PC-3 (cell line): ENCODE data around the gene ZNF473. TPM values are rescaled to one million over a fixed set of nuclear protein-coding genes. Genes with fewer than 3 reads are reported as not detected.

ENCODE experiments used
- ATAC-seq: fragments of 200-7000 bp; cut with Tn5 transposase; 2 replicates; pipeline ENCODE4 v1.9.1; 2020; ENCODE audit warnings: mild to moderate bottlenecking, moderate library complexity
- BruUV-seq: library from RNA; stranded (reverse); fragments of 400-500 nt; replicated peaks from 2 replicates; lab custom pipeline; 2021; lab: Mats Ljungman, UMichigan
- CTCF ChIA-PET: fragments of 300-600 bp; sonication (Branson Sonifier 250); formaldehyde crosslinking; loops from one replicate; lab custom pipeline; 2022; ENCODE audit warnings: antibody characterized with exemption; lab: Charles Lee
- POLR2A ChIA-PET: fragments of 300-600 bp; sonication (Branson Sonifier 250); formaldehyde crosslinking; loops from one replicate; lab custom pipeline; 2022; ENCODE audit warnings: antibody characterized with exemption; ENCODE audit not compliant: unreplicated experiment; lab: Charles Lee
- DNase-seq: peaks from one replicate; pipeline ENCODE4 v3.0.0-alpha.2; 2015
- H2AFZ ChIP-seq: fragments of 300-600 bp; sonication (generic); 2 replicates; pipeline ENCODE4 v1.6.0; 2016; ENCODE audit warnings: antibody characterized with exemption, low read length
- H3F3A ChIP-seq: fragments of 300-600 bp; sonication (generic); one replicate; pipeline ENCODE4 v1.6.0; 2017; ENCODE audit warnings: antibody characterized with exemption, low read length, control low read depth, mild to moderate bottlenecking; ENCODE audit not compliant: unreplicated experiment
- H3K27ac ChIP-seq: fragments of 300-600 bp; sonication (generic); 2 replicates; pipeline ENCODE4 v1.5.1; 2016; ENCODE audit warnings: mild to moderate bottlenecking, low read length
- H3K27me3 ChIP-seq: fragments of 300-600 bp; sonication (generic); 2 replicates; pipeline ENCODE4 v1.6.1; 2016; ENCODE audit warnings: low read length, mixed read lengths
- H3K36me3 ChIP-seq: fragments of 300-600 bp; sonication (generic); 2 replicates; pipeline ENCODE4 v1.6.1; 2016; ENCODE audit warnings: low read depth, mixed run types, low read length, mixed read lengths
- H3K4me1 ChIP-seq: fragments of 300-600 bp; sonication (generic); 2 replicates; pipeline ENCODE4 v1.5.1; 2016; ENCODE audit warnings: low read length; ENCODE audit not compliant: insufficient read depth
- H3K4me2 ChIP-seq: fragments of 300-600 bp; sonication (generic); 2 replicates; pipeline ENCODE4 v1.6.0; 2016; ENCODE audit warnings: low read length
- H3K4me3 ChIP-seq: fragments of 300-600 bp; sonication (generic); 2 replicates; pipeline ENCODE4 v1.5.1; 2016; ENCODE audit warnings: mild to moderate bottlenecking, low read length, mixed read lengths
- H3K79me2 ChIP-seq: fragments of 300-600 bp; sonication (generic); 2 replicates; pipeline ENCODE4 v1.6.1; 2017; ENCODE audit warnings: low read length, mixed read lengths
- H3K9ac ChIP-seq: fragments of 300-600 bp; sonication (generic); 2 replicates; pipeline ENCODE4 v1.6.0; 2016; ENCODE audit warnings: mild to moderate bottlenecking, low read length
- H3K9me2 ChIP-seq: fragments of 300-600 bp; sonication (generic); replicated peaks from 2 replicates; pipeline ENCODE4 v1.6.1; 2016; ENCODE audit warnings: mixed run types, low read length, mixed read lengths
- H3K9me3 ChIP-seq: fragments of 300-600 bp; sonication (generic); 2 replicates; pipeline ENCODE4 v1.6.1; 2016; ENCODE audit warnings: low read length, mixed read lengths
- H4K20me1 ChIP-seq: fragments of 300-600 bp; sonication (generic); 2 replicates; pipeline ENCODE4 v1.6.1; 2016; ENCODE audit warnings: low read length, mixed read lengths
- EZH2 ChIP-seq: fragments of 300-600 bp; sonication (generic); IDR thresholded peaks from one replicate; pipeline ENCODE4 v1.6.1; 2017; ENCODE audit warnings: antibody characterized with exemption, mild to moderate bottlenecking, low read length; ENCODE audit not compliant: unreplicated experiment
- EZH2phosphoT487 ChIP-seq: fragments of 300-600 bp; sonication (generic); IDR thresholded peaks from 2 replicates; pipeline ENCODE4 v1.6.1; 2018; ENCODE audit warnings: mild to moderate bottlenecking, antibody characterized with exemption, low read length, borderline replicate concordance
- intact Hi-C: fragments of 100-400 bp; cut with micrococcal nuclease; formaldehyde crosslinking; loops from 2 replicates; pipeline ENCODE4 v1.9.0; 2023
- total RNA-seq: library from RNA; depleted of rRNA; stranded (reverse); fragments of >200 nt; gene quantifications from 2 replicates; pipeline ENCODE4 v1.2.3, GENCODE V29; 2014
- TF ChIP-seq, protein P1 (sequence below): fragments of 300-600 bp; sonication (generic); conservative IDR thresholded peaks from 2 replicates; pipeline ENCODE4 v1.5.1; 2017; ENCODE audit warnings: antibody characterized with exemption, low read depth, mild to moderate bottlenecking, low read length

ZNF473 gene
- total RNA-seq, 1 experiment from 2014 or later = 18.5 TPM

DNA sequence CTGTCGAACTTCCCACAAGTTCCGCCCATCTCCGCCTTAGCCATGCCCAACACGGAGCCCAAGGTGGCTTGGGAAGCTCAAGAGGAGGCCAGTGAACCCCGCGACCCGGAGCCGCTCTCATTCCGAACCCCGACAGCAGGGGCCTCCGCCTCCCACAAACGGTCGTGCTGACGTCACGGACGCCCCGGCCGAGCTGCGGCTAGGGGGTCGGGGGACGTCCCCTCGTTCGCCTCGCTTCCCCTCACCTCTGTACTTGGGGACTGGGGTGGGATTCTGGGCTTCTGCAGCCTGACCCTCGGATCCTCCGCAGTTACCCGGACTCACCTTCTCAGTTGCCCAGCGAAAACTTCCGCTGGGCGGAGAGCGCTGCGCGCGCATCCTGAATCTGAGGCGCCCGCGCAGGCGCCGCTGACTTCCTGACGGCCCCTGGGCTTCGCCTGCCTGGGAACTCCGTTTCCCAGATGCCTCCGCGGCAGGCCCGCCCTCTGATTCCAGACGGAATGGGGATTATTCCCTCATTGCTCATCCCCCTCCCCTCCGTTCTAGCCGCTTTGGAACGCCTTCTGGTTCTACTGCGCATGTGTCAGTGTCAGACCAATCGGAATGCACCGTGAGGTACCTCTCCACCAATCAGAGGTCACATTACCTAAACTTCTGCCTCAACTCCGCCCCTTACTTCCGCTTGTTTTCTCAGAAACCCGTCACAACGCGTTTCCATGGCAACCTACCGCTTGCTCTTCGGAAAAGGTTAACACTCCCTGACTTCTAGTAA lies 597 bp upstream of the ZNF473 start, which contains the start of gene VRK3:
Gene VRK3, minus strand, starts transcription at position 351 of the 772 bp plus-strand sequence. CDS start 9,210 bp downstream, outside the sequence.
- no TSS peak for BruUV-seq
- POLR2A ChIA-PET = no interaction called here
- H3K79me2 ChIP-seq = peaks cover 89% of the 10 kb centered on the region

DNA sequence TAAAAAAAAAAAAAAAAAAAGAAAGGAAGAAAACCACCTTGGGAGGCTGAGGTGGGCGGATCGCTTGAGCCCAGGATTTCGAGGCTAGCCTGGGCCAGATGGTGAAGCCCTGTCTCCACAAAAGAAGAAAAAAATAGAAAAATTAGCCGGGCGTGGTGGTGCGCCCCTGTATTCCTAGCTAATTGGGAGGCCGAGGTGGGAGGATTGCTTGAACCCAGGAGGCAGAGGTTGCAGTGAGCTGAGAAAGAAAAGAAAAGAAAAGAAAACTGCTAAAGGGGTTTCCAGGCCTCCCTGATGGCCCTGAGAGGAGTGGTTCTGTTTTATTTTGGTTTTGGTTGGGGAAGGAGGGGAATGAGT lies 723 bp downstream of the ZNF473 start:
- POLR2A ChIA-PET = no interaction called here
- TF ChIP-seq, protein P1, sequence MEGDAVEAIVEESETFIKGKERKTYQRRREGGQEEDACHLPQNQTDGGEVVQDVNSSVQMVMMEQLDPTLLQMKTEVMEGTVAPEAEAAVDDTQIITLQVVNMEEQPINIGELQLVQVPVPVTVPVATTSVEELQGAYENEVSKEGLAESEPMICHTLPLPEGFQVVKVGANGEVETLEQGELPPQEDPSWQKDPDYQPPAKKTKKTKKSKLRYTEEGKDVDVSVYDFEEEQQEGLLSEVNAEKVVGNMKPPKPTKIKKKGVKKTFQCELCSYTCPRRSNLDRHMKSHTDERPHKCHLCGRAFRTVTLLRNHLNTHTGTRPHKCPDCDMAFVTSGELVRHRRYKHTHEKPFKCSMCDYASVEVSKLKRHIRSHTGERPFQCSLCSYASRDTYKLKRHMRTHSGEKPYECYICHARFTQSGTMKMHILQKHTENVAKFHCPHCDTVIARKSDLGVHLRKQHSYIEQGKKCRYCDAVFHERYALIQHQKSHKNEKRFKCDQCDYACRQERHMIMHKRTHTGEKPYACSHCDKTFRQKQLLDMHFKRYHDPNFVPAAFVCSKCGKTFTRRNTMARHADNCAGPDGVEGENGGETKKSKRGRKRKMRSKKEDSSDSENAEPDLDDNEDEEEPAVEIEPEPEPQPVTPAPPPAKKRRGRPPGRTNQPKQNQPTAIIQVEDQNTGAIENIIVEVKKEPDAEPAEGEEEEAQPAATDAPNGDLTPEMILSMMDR = no peak
- TF ChIP-seq EZH2phosphoT487 (no peak), EZH2 (no peak)
- no TSS peak for BruUV-seq

More for the DNA sequence above, 597 bp upstream of the ZNF473 start, which contains the start of gene VRK3:
- Histone ChIP-seq H4K20me1 (0 out of 2 replicates have a peak, but pooled peaks cover 6% of the 10 kb centered on the region), H3K27me3 (no peaks in the 10 kb centered on the region), H3K4me3 (peak within 1 kb of the TSS; percentile 95), H3F3A (no peaks in the 10 kb centered on the region), H3K9me3 (no peaks in the 10 kb centered on the region), H2AFZ (peak within 1 kb of the TSS; percentile 94), H3K36me3 (peaks cover 11% of the 10 kb centered on the region), H3K9ac (peak within 1 kb of the TSS; percentile 91), H3K4me1 (peaks cover 41% of the 10 kb centered on the region), H3K4me2 (peak within 1 kb of the TSS; percentile 98), H3K9me2 (no peaks in the 10 kb centered on the region), H3K27ac (peak within 1 kb of the TSS; percentile 62)
- intact Hi-C loops = loop anchor here (1.0 to 10.0 kb wide), 2 partner anchors 21 to 90 kb away; no protein-coding TSS in a partner anchor
- ATAC-seq = peak; percentile 91
- CTCF ChIA-PET = interaction anchor here (0.5 kb wide), 1 partner anchor 303 kb away, joined by 4 read pairs; no protein-coding TSS in a partner anchor
- peak; percentile 100 for DNase-seq
- TF ChIP-seq, protein P1 = no peak
- TF ChIP-seq EZH2 = no peak
- TF ChIP-seq EZH2phosphoT487 = no peak

DNA sequence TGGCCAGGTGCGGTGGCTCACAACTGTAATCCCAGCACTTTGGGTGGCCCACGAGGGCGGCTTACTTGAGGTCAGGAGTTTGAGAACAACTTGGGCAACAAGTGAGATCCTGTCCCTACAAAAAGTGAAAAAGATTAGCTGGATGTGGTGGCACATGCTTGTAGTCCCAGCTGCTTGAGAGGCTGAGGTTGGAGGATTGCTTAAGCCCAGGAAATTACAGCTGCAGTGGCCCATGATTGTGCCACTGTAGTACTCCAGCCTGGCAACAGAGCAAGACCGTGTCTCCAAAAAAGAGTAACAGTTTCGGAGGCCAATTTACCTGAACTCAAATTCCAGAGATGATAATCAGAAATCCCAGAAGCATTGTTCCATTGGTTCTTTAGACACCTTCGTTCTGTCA lies 4.4 kb downstream of the ZNF473 start:
- Histone ChIP-seq H3K27ac (no peak overlapping the region), H3K36me3 (peaks cover 56% of the 10 kb centered on the region), H3K27me3 (no peaks in the 10 kb centered on the region), H2AFZ (no peak overlapping the region), H3K4me2 (no peak overlapping the region), H3K9me3 (no peaks in the 10 kb centered on the region), H4K20me1 (0 out of 2 replicates have a peak, but pooled peaks cover 24% of the 10 kb centered on the region), H3K9ac (no peak overlapping the region), H3K79me2 (peaks cover 93% of the 10 kb centered on the region), H3K9me2 (no peaks in the 10 kb centered on the region), H3F3A (no peaks in the 10 kb centered on the region), H3K4me3 (no peak overlapping the region), H3K4me1 (peaks cover 14% of the 10 kb centered on the region)
- TF ChIP-seq EZH2phosphoT487 = no peak
- no peak for TF ChIP-seq EZH2
- TF ChIP-seq, protein P1 = no peak
- intact Hi-C loops = no loop called here
- ATAC-seq (no peak), DNase-seq (no peak)
- ChIA-PET POLR2A (no interaction called here), CTCF (no interaction called here)
- no TSS peak for BruUV-seq

More for the DNA sequence above, 723 bp downstream of the ZNF473 start:
- no peak for DNase-seq
- H3K79me2 ChIP-seq = peaks cover 93% of the 10 kb centered on the region
- H3K27ac ChIP-seq = no peak overlapping the region
- no peak overlapping the region for H2AFZ ChIP-seq
- peak overlapping the region; percentile 95 for H3K4me3 ChIP-seq
- no peaks in the 10 kb centered on the region for H3K27me3 ChIP-seq
- H3F3A ChIP-seq = no peaks in the 10 kb centered on the region
- no peak for ATAC-seq
- H3K4me2 ChIP-seq = peak overlapping the region; percentile 82
- intact Hi-C loops = loop anchor here (10.0 kb wide), 1 partner anchor 92 kb away; no protein-coding TSS in a partner anchor
- peaks cover 21% of the 10 kb centered on the region for H3K36me3 ChIP-seq
- CTCF ChIA-PET = no interaction called here
- H3K9me3 ChIP-seq = no peaks in the 10 kb centered on the region
- 0 out of 2 replicates have a peak, but pooled peaks cover 19% of the 10 kb centered on the region for H4K20me1 ChIP-seq
- H3K9ac ChIP-seq = peak overlapping the region; percentile 74
- peaks cover 28% of the 10 kb centered on the region for H3K4me1 ChIP-seq
- no peaks in the 10 kb centered on the region for H3K9me2 ChIP-seq
